AG10803 (cell line): ENCODE data around the gene TOMM34.

Experiments
- DNase-seq: peaks from one replicate; pipeline ENCODE4 v3.0.0; 2010; ENCODE audit warnings: low read depth
- H3K4me3 ChIP-seq: 2 replicates; pipeline ENCODE4 v1.5.1; 2011; ENCODE audit warnings: mild to moderate bottlenecking, low read length, control low read depth
- CTCF ChIP-seq: conservative IDR thresholded peaks from 2 replicates; pipeline ENCODE4 v1.5.1; 2011; ENCODE audit warnings: mild to moderate bottlenecking, low read length, control low read depth, inconsistent platforms

TOMM34 gene

GRCh38 chr20:44931911-44932310, 28.3 kb downstream of the TOMM34 start:
- H3K4me3 ChIP-seq, result no peak overlapping the region
- no peak for TF ChIP-seq CTCF
- DNase-seq, result no peak

- no peak overlapping the region for H3K4me3 ChIP-seq
- DNase-seq, result no peak
- TF ChIP-seq CTCF, result no peak
Observed at GRCh38 chr20:44930517-44931168, 29.6 kb downstream of the TOMM34 start.

- no peak for DNase-seq
- H3K4me3 ChIP-seq, result no peak overlapping the region
- TF ChIP-seq CTCF, result no peak
Observed at GRCh38 chr20:44928595-44928994, 31.6 kb downstream of the TOMM34 start.

GRCh38 chr20:44924541-44924940, 35.7 kb downstream of the TOMM34 start:
- no peak overlapping the region for H3K4me3 ChIP-seq
- DNase-seq, result no peak

GRCh38 chr20:44921447-44921846, 38.8 kb downstream of the TOMM34 start:
- no peak for DNase-seq
- H3K4me3 ChIP-seq, result no peak overlapping the region
- no peak for TF ChIP-seq CTCF

More at GRCh38 chr20:44924541-44924940, 35.7 kb downstream of the TOMM34 start:
- no peak for TF ChIP-seq CTCF

GRCh38 chr20:44918761-44919160, 41.4 kb downstream of the TOMM34 start:
- no peak for TF ChIP-seq CTCF
- no peak overlapping the region for H3K4me3 ChIP-seq
- no peak for DNase-seq

- no peak for TF ChIP-seq CTCF
- no peak overlapping the region for H3K4me3 ChIP-seq
- no peak for DNase-seq
Observed at GRCh38 chr20:44918342-44918741, 41.9 kb downstream of the TOMM34 start.
